Measurements from ENCODE around the gene KRTAP10-9.

Gene KRTAP10-9

GRCh38 chr21:44583800-44584147, 43.1 kb upstream of the KRTAP10-9 start:
- no peak overlapping the region for H3K27ac ChIP-seq
- TF ChIP-seq CTCF (conservative IDR thresholded peaks at IDR 0.05) (no peak), ZFX (IDR thresholded peaks at IDR 0.05) (no peak)

- no peak overlapping the region for H3K27ac ChIP-seq
Measured at GRCh38 chr21:44585892-44586291, 41.0 kb upstream of the KRTAP10-9 start.

GRCh38 chr21:44589094-44589493, 37.8 kb upstream of the KRTAP10-9 start:
- TF ChIP-seq ZFX (IDR thresholded peaks at IDR 0.05) (no peak), CTCF (conservative IDR thresholded peaks at IDR 0.05) (no peak)
- no peak overlapping the region for H3K27ac ChIP-seq

More at GRCh38 chr21:44585892-44586291, 41.0 kb upstream of the KRTAP10-9 start:
- TF ChIP-seq CTCF (conservative IDR thresholded peaks at IDR 0.05), result no peak
- no peak for TF ChIP-seq ZFX (IDR thresholded peaks at IDR 0.05)

- no peak overlapping the region for H3K27ac ChIP-seq
- TF ChIP-seq CTCF (conservative IDR thresholded peaks at IDR 0.05), result no peak
- TF ChIP-seq ZFX (IDR thresholded peaks at IDR 0.05), result no peak
Measured at GRCh38 chr21:44589586-44590305, 37.1 kb upstream of the KRTAP10-9 start.

- TF ChIP-seq ZFX (IDR thresholded peaks at IDR 0.05) (no peak), CTCF (conservative IDR thresholded peaks at IDR 0.05) (no peak)
- H3K27ac ChIP-seq, result no peak overlapping the region
Measured at GRCh38 chr21:44590311-44590721, 36.6 kb upstream of the KRTAP10-9 start.

GRCh38 chr21:44590897-44591800, 35.7 kb upstream of the KRTAP10-9 start:
- peak overlapping the region; percentile 54 for H3K27ac ChIP-seq

- peak overlapping the region; percentile 54 for H3K27ac ChIP-seq
Measured at GRCh38 chr21:44591801-44592130, 35.1 kb upstream of the KRTAP10-9 start.

GRCh38 chr21:44592446-44593311, 34.2 kb upstream of the KRTAP10-9 start, which contains the start of gene KRTAP10-6:
Gene KRTAP10-6 (minus strand): TSS chr21:44592505. CDS start chr21:44592484, 21 bp downstream.
- TF ChIP-seq ZFX (IDR thresholded peaks at IDR 0.05) (no peak), CTCF (conservative IDR thresholded peaks at IDR 0.05) (no peak)
- H3K27ac ChIP-seq, result peak within 1 kb of the TSS; percentile 54
